CD4-positive, alpha-beta T cell treated with Interferon gamma for 1 hour (primary cell): ENCODE measurements around the gene SLC4A11.

Experiments
- DNase-seq: peaks from one replicate; pipeline ENCODE4 v3.0.0-alpha.2; 2020

SLC4A11 gene

GRCh38 chr20:3245711-3246110 lies 6.7 kb upstream of the SLC4A11 start:
- no peak for DNase-seq

GRCh38 chr20:3245156-3245555 lies 6.2 kb upstream of the SLC4A11 start:
- no peak for DNase-seq

- no peak for DNase-seq
Measured at GRCh38 chr20:3244613-3245012, 5.6 kb upstream of the SLC4A11 start.

GRCh38 chr20:3243718-3244358 lies 4.8 kb upstream of the SLC4A11 start:
- no peak for DNase-seq

- no peak for DNase-seq
Measured at GRCh38 chr20:3242172-3242692, 3.2 kb upstream of the SLC4A11 start.

GRCh38 chr20:3240776-3241363 lies 1.9 kb upstream of the SLC4A11 start:
- no peak for DNase-seq

GRCh38 chr20:3239867-3240775 lies 1.1 kb upstream of the SLC4A11 start:
- DNase-seq, result no peak

- DNase-seq, result peak; percentile 12
Measured at GRCh38 chr20:3238616-3239025, 369 bp downstream of the SLC4A11 start.

GRCh38 chr20:3237958-3238615 lies 903 bp downstream of the SLC4A11 start:
- no peak for DNase-seq

- no peak for DNase-seq
Measured at GRCh38 chr20:3237011-3237957, 1.7 kb downstream of the SLC4A11 start.

GRCh38 chr20:3235666-3236324 lies 3.2 kb downstream of the SLC4A11 start:
- DNase-seq, result no peak

GRCh38 chr20:3233991-3234498 lies 4.9 kb downstream of the SLC4A11 start:
- no peak for DNase-seq

- no peak for DNase-seq
Measured at GRCh38 chr20:3233131-3233990, 5.6 kb downstream of the SLC4A11 start.

GRCh38 chr20:3231889-3232588 lies 7.0 kb downstream of the SLC4A11 start:
- DNase-seq, result no peak

GRCh38 chr20:3231116-3231515 lies 7.9 kb downstream of the SLC4A11 start:
- no peak for DNase-seq

GRCh38 chr20:3229798-3230197 lies 9.2 kb downstream of the SLC4A11 start:
- DNase-seq, result no peak

- no peak for DNase-seq
Measured at GRCh38 chr20:3229158-3229557, 9.8 kb downstream of the SLC4A11 start.

- DNase-seq, result no peak
Measured at GRCh38 chr20:3228750-3229032, 10.3 kb downstream of the SLC4A11 start.

GRCh38 chr20:3227936-3228749 lies 10.8 kb downstream of the SLC4A11 start:
- DNase-seq, result no peak
